GM23338 (cell line): ENCODE data around the gene MOB3C. TPM values are rescaled to one million over a fixed set of nuclear protein-coding genes. Genes with fewer than 3 reads are reported as not detected.

Experiments used
- ATAC-seq: fragments of 200-7000 bp; cut with Tn5 transposase; 3 replicates; pipeline ENCODE4 v1.9.1; 2020
- DNase-seq: peaks from one replicate; pipeline ENCODE4 v3.0.0-alpha.2; 2015; ENCODE audit warnings: low spot score
- H2AFZ ChIP-seq: fragments of 200-600 bp; sonication (generic); 2 replicates; pipeline ENCODE4 v1.8.0; 2016; ENCODE audit warnings: antibody characterized with exemption, mild to moderate bottlenecking, moderate library complexity
- H3F3A ChIP-seq: fragments of 200-600 bp; sonication (generic); replicated peaks from 2 replicates; pipeline ENCODE4 v1.8.0; 2017; ENCODE audit warnings: antibody characterized with exemption, mixed run types, low read depth
- H3K27ac ChIP-seq: fragments of 200-600 bp; sonication (generic); 2 replicates; pipeline ENCODE4 v1.6.1; 2016; ENCODE audit warnings: low read depth
- H3K27me3 ChIP-seq: fragments of 200-600 bp; sonication (generic); 2 replicates; pipeline ENCODE4 v1.8.0; 2016; ENCODE audit warnings: mild to moderate bottlenecking, mixed run types, moderate library complexity; ENCODE audit not compliant: insufficient read depth
- H3K36me3 ChIP-seq: fragments of 200-600 bp; sonication (generic); 2 replicates; pipeline ENCODE4 v1.8.0; 2016; ENCODE audit warnings: mild to moderate bottlenecking; ENCODE audit not compliant: insufficient read depth
- H3K4me1 ChIP-seq: fragments of 200-600 bp; sonication (generic); 2 replicates; pipeline ENCODE4 v1.8.0; 2016; ENCODE audit warnings: mild to moderate bottlenecking, moderate library complexity; ENCODE audit not compliant: insufficient read depth
- H3K4me2 ChIP-seq: fragments of 200-600 bp; sonication (generic); 2 replicates; pipeline ENCODE4 v1.7.1; 2017; ENCODE audit warnings: mixed run types
- H3K4me3 ChIP-seq: fragments of 200-600 bp; sonication (generic); 2 replicates; pipeline ENCODE4 v1.6.1; 2016; ENCODE audit warnings: mixed run types
- H3K79me2 ChIP-seq: fragments of 200-600 bp; sonication (generic); replicated peaks from 2 replicates; pipeline ENCODE4 v1.8.0; 2017; ENCODE audit warnings: mild to moderate bottlenecking; ENCODE audit not compliant: insufficient read depth
- H3K9me2 ChIP-seq: fragments of 200-600 bp; sonication (generic); 2 replicates; pipeline ENCODE4 v1.8.0; 2017; ENCODE audit not compliant: insufficient read depth
- H4K20me1 ChIP-seq: fragments of 200-600 bp; sonication (generic); replicated peaks from 2 replicates; pipeline ENCODE4 v1.8.0; 2017; ENCODE audit warnings: mild to moderate bottlenecking; ENCODE audit not compliant: insufficient read depth
- H3K27ac Mint-ChIP-seq: 2 replicates; pipeline ENCODE4 v1.8.0; 2020; ENCODE audit warnings: inconsistent platforms, mild to moderate bottlenecking, moderate library complexity, mixed read lengths
- H3K27me3 Mint-ChIP-seq: 3 replicates; pipeline ENCODE4 v1.8.0; 2022; ENCODE audit warnings: low read depth, mild to moderate bottlenecking, moderate library complexity, mixed read lengths, inconsistent platforms; ENCODE audit not compliant: insufficient read depth, poor library complexity
- H3K36me3 Mint-ChIP-seq: 3 replicates; pipeline ENCODE4 v1.8.0; 2021; ENCODE audit warnings: low read depth, mild to moderate bottlenecking, inconsistent platforms, moderate library complexity, mixed read lengths
- H3K4me1 Mint-ChIP-seq: 3 replicates; pipeline ENCODE4 v1.8.0; 2020; ENCODE audit warnings: mild to moderate bottlenecking, inconsistent platforms, mixed read lengths
- H3K4me3 Mint-ChIP-seq: 3 replicates; pipeline ENCODE4 v1.8.0; 2021; ENCODE audit warnings: moderate library complexity, mild to moderate bottlenecking, inconsistent platforms, mixed read lengths
- H3K9me3 Mint-ChIP-seq: 3 replicates; pipeline ENCODE4 v1.8.0; 2020; ENCODE audit warnings: moderate library complexity, mild to moderate bottlenecking, inconsistent platforms, mixed read lengths
- CREB1 ChIP-seq: fragments of 250-450 bp; sonication (Bioruptor Pico); IDR thresholded peaks from 2 replicates; pipeline ENCODE4 v1.5.0; 2020; ENCODE audit warnings: low read depth, mild to moderate bottlenecking, moderate library complexity
- CTCF ChIP-seq, 2 experiments: fragments of 200-600 bp in 1 of 2; sonication (generic) in 1 of 2; conservative IDR thresholded peaks; 2 replicates each; pipeline versions ENCODE4 v1.5.1 to v1.6.1; 2016 to 2017; ENCODE audit warnings: antibody characterized with exemption in 2 of 2, low read depth in 2 of 2, mild to moderate bottlenecking in 2 of 2, moderate library complexity in 1 of 2
- ETS1 ChIP-seq: IDR thresholded peaks from 2 replicates; pipeline ENCODE4 v1.6.1; 2016; ENCODE audit warnings: antibody characterized with exemption
- EZH2 ChIP-seq: fragments of 200-600 bp; sonication (generic); IDR thresholded peaks from one replicate; pipeline ENCODE4 v1.8.0; 2017; ENCODE audit warnings: antibody characterized with exemption, mild to moderate bottlenecking, low read depth; ENCODE audit not compliant: unreplicated experiment
- EZH2phosphoT487 ChIP-seq: fragments of 200-600 bp; sonication (generic); IDR thresholded peaks from one replicate; pipeline ENCODE4 v1.8.1; 2018; ENCODE audit warnings: antibody characterized with exemption; ENCODE audit not compliant: unreplicated experiment
- JUNB ChIP-seq: IDR thresholded peaks from one replicate; pipeline ENCODE4 v1.6.1; 2016; ENCODE audit warnings: antibody characterized with exemption; ENCODE audit not compliant: unreplicated experiment
- NANOG ChIP-seq: IDR thresholded peaks from 2 replicates; pipeline ENCODE4 v1.6.1; 2016; ENCODE audit warnings: antibody characterized with exemption, borderline replicate concordance
- POLR2AphosphoS5 ChIP-seq: IDR thresholded peaks from 2 replicates; pipeline ENCODE4 v1.6.1; 2016; ENCODE audit warnings: antibody characterized with exemption, low read depth
- REST ChIP-seq: IDR thresholded peaks from one replicate; pipeline ENCODE4 v1.6.1; 2018; ENCODE audit warnings: antibody characterized with exemption; ENCODE audit not compliant: unreplicated experiment
- STAT1 ChIP-seq: IDR thresholded peaks from one replicate; pipeline ENCODE4 v1.6.1; 2016; ENCODE audit warnings: antibody characterized with exemption; ENCODE audit not compliant: unreplicated experiment
- ZNF114 ChIP-seq: fragments of 250-450 bp; sonication (Bioruptor Pico); IDR thresholded peaks from 2 replicates; pipeline ENCODE4 v1.5.0; 2020; ENCODE audit warnings: mild to moderate bottlenecking, moderate library complexity
- ZNF331 ChIP-seq: fragments of 250-450 bp; sonication (Bioruptor Pico); IDR thresholded peaks from 2 replicates; pipeline ENCODE4 v1.5.0; 2020; ENCODE audit warnings: low read depth, mild to moderate bottlenecking, moderate library complexity
- ZNF462 ChIP-seq: fragments of 250-450 bp; sonication (Bioruptor Pico); IDR thresholded peaks from 2 replicates; pipeline ENCODE4 v1.5.0; 2020; ENCODE audit warnings: mild to moderate bottlenecking, moderate library complexity
- polyA plus RNA-seq: library from polyadenylated mRNA; unstranded; fragments of >200 nt; fragmentation: Nextera tagmentation; extraction: Ambion mirVana; gene quantifications from 2 replicates; pipeline ENCODE4 v1.2.1, GENCODE V29; 2016
- total RNA-seq: library from RNA; depleted of rRNA; stranded (reverse); fragments of >200 nt; shearing (Covaris generic); gene quantifications from 2 replicates; pipeline ENCODE4 v1.2.3, GENCODE V29; 2014

The MOB3C gene
- total and polyA plus RNA-seq, 2 experiments from 2014 or later: 1.1 to 6.2 TPM

GRCh38 chr1:46649764-46650163 lies 33.2 kb upstream of the MOB3C start:
- no peak overlapping the region for H3K27ac Mint-ChIP-seq
- H3K4me1 Mint-ChIP-seq: no peaks in the 10 kb centered on the region
- peaks cover 65% of the 10 kb centered on the region for H3K36me3 Mint-ChIP-seq
- Histone ChIP-seq H3K36me3 (peaks cover 19% of the 10 kb centered on the region), H3K4me2 (no peak overlapping the region), H3K27ac (no peak overlapping the region), H2AFZ (no peak overlapping the region), H3K4me1 (no peaks in the 10 kb centered on the region), H4K20me1 (no peaks in the 10 kb centered on the region; the same call in 1 of the 2 replicates), H3K27me3 (no peaks in the 10 kb centered on the region), H3K79me2 (no peaks in the 10 kb centered on the region), H3K4me3 (no peak overlapping the region), H3F3A (no peaks in the 10 kb centered on the region), H3K9me2 (no peaks in the 10 kb centered on the region)
- DNase-seq (no peak), ATAC-seq (no peak)
- no peaks in the 10 kb centered on the region for H3K27me3 Mint-ChIP-seq
- H3K9me3 Mint-ChIP-seq: peaks cover 15% of the 10 kb centered on the region; the same call in 2 of the 3 replicates
- H3K4me3 Mint-ChIP-seq: no peak overlapping the region
- TF ChIP-seq STAT1 (no peak), EZH2phosphoT487 (no peak), ZNF114 (CRISPR knock-in tag) (no peak), ZNF331 (no peak), ZNF462 (CRISPR knock-in tag) (no peak), CREB1 (CRISPR knock-in tag) (no peak), EZH2 (no peak), POLR2AphosphoS5 (no peak), CTCF (conservative IDR thresholded peaks at IDR 0.05; ENCODE audit: low read depth in 2 of 2) (no peak), REST (no peak), JUNB (no peak), NANOG (no peak), ETS1 (no peak)
